GM18858 (cell line): ENCODE measurements around the gene OBP2A.

Experiments
- ATAC-seq: cut with Tn5 transposase; IDR thresholded peaks from one replicate; pipeline ENCODE4 v1.9.1; 2021; ENCODE audit not compliant: unreplicated experiment

The OBP2A gene

DNA sequence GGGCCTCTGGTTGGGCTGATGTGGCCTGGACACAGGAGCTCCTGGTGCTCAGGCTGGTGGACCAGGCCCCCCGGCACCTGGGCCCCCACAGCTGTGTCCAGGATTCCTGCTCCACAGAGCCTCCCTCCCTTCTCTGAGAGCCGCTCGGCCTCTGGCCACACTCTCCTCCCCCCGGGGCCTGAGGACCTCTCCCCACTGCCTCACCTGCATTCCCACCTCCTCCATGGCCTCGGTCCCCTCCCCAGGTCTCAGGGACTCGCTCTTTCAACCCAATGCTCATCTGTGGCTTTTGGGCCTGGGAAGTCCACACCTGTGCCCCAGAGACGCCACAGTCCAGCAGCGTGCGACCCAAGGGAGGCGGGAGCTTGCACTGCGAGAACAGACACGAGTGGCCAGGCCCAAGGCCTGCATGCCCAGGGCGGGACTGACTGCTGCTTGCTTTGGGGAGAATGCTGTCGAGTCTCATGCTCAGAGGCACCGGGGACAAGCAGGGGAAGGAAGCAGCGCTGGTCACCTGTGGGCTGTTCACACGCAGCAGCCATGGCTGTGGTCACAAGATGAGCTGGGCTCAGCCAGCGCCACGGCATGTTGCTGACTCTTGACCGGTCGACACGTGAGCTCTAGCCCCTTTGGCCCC is 30.2 kb downstream of the OBP2A start:
- ATAC-seq, result no peak

DNA sequence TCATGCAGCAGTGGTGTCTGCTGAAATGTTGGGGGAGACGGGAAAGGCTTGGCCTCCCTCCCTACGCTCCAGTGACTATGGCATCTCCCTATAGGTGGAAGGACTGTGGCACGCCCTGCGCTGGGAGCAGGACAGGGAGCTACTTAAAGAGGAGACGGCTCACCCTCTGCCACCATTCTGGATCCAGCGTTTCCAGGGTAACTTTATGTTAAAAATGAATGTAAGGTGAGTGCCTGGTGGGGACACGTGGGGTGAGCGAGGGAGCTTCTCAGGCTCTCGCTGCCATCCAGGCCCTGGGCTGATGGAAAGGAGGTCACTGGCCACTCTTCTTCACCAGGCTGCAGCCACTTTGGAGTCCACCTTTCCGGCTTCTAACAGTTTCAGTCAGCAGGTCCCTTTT is 31.3 kb downstream of the OBP2A start:
- ATAC-seq, result no peak

DNA sequence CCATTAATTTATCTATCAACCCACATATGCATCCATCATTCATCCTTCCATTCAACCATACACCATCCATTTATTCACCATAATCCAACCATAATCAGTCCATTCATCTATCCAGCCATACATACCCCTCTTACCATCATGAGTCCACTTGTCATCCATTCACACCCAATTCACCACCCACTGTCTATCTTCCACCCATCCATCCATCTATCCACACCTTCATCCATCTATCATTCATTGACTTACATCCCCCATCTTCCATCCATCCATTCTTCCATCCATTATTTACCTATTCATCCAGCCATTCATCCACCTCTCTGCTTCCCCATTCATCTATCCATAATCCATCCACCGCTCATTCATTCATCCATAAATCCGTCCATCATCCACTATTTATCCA is 33.4 kb downstream of the OBP2A start:
- no peak for ATAC-seq

DNA sequence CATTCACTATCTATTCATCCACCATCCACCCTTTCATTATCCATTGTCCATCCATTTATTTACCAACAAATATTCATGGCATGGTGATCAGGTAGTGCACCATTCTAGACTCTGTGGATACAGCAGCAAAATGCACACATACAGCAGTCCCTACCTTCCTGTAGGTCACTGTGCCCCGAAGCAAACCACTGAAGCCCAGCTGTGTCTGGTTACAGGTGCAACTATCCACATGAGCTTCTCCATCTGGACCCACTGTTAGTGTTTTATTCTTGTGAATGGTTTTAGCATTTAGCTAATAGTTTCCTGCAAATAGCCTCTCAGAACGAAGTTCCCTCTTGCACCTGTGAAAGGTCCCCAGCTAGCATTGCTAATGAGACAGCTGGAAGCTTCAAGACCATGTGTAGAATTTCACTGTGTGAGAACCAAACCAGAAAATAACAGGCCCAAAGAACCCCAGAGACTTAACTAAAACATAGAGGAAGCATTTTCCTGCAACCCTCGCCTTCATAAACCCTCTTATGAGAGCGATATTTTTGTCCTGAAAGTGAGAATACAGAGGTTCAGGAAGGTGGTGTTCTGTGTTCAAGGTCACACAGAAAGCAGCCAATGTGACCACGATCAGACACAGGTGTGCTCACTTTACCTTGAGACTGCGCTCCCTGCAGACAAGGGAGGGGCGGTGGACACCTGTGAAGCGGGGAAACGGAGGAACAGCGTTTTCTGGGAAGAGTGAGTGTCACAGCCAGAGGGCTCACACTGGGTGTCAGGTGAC is 34.1 kb downstream of the OBP2A start:
- ATAC-seq, result no peak

DNA sequence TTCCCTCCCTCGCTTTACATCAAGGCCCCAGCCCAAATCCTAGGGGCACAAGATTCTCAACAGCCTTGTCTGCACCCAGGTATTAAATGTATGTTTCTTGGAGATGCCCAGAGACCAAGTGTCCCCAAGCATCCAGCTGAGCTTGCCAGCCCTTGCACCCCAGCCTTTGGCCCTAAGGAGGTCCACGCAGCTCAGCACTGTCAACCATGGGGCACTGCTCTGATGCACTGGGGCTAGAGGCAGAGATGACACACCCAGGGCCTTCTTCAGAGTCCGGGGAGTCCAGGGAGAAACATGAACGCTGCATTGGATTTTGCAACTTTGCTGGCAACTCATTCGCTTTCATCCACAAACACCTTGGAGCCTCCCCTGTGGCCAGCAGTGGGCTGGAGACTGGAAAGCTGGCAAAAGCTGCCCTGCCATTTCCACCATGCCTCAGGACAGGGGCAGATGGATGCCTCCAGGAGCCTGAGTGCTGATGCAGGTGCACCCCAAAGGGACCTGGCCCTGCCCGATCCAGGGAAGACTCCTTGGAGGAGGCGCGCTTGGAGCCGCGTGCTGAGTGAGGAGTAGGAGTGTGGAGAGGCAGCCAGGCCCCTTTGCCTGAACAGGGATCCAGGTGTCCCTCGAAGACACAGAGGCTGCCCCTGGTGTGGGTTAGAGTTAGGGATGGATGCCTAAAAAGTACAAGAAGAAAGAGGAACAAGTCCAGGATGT is 34.9 kb downstream of the OBP2A start:
- no peak for ATAC-seq

DNA sequence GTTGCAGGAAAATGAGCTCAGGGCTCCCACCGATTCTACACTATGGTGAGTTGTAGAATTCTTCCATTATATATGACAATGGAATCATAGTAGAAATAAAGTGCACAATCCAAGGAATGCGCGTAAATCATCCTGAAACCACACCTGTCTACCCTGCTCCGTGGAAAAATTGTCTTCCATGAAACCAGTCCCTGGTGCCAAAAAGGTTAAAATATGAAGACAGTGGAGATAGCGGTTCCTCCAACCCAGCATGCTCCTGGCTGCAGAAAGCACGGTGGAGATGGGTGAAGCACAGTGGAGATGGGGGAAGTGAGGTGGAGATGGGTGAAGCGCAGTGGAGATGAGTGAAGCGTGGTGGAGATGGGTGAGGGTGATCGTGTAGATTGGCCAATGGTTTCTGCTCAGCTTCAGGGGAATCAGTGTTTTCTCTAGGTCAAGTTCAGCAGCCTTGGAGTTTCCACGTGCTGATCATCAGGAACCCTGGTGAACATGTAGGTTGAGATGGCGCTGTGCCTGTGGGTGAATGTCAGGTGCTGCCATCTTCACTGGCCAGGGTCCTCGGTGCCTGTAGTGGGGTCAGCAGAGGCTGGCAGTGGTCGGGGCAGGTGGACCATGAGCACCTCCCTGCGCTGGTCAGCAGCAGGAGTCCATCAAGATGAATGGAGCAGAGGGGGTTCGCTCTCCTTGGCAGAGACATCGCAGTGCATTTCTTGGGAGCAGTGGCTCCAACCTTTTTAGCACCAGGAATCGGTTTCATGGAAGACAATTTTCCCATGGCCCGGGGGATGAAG is 35.9 kb downstream of the OBP2A start:
- no peak for ATAC-seq

DNA sequence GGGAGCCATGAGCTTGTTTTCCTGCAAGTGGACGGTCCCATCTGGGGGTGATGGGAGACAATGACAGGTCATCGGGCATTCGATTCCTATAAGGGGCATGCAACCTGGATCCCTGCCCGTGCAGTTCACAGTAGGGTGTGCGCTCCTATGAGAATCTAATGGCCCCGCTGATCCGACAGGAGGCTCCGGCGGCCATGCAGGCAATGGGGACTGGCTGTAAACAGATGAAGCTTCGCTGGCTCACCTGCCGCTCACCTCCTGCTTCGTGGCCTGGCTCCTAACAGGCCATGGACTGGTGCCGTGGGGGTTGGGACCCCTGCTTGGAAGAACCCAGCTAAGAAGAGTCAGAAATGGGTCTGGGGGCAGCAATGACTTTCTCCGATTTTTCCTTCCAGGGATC is 36.6 kb downstream of the OBP2A start:
- ATAC-seq, result no peak

DNA sequence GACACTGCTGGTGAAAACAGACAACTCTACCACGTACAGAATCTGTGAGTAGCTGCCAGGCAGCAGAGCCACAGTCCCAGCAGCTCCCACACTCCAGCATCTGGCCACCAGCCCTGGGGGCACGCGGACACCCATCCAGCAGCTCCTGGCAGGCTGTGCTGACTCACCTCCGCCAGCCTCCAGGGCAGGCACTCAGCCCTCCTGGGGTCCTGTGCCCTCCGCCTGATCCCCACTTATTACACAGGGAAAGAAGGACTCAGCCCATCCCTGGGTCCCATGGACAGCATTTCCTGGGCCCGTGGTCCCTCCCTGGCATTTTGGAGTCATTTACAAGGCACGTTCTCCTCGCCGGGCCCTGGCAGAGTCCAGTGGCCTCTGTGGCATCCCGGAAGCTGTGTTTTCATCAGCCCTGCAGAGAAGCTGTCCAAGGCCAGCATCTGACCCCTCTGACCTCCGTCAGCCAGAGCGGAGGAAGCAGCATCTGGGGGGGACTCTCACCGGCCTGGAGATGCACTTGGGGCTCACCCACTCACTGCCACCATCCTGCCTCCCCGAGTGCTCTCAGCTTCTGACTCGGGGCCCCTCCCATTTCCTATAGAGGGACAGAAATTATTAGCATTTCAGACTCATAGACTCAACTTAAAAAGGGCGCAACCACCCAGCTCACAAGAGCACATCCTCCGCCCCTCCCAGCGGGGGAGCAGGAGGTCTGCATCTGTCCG is 37.2 kb downstream of the OBP2A start:
- no peak for ATAC-seq

DNA sequence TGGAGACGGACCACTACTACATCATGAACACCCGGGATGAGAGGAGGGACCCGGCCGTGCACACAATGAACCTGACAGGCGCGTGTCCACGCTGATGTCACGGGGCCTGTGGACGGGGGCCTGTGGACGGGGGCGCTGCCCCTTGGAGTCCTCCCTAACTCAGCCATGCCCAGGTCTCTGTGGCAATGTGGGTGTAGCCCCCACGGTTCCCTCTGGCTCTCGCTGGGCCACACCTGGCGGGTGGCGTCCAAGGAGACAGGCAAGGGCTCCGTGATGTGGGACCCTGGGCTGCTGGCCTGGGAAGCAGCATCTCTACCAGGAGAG is 37.7 kb downstream of the OBP2A start:
- ATAC-seq, result no peak

DNA sequence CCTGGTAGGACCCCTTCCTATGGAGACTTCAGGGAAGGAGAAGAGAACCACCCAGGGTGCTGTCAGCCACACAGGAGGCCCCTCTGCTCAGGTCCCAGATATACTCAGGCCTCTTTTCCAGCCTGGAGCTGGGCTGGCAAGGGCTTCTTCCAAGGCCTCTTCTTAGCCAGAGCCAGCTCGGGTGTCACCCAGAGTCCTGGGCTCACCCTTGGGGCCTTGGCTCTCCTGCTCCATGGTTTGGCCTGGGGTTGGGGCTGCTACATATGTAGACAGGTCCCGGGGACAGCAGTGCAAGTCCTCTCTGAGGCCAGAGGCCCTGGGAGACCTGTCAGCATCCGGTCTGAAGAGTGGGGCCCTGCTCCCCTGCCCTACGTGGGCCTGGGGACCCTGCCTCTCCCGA is 38.4 kb downstream of the OBP2A start:
- no peak for ATAC-seq

DNA sequence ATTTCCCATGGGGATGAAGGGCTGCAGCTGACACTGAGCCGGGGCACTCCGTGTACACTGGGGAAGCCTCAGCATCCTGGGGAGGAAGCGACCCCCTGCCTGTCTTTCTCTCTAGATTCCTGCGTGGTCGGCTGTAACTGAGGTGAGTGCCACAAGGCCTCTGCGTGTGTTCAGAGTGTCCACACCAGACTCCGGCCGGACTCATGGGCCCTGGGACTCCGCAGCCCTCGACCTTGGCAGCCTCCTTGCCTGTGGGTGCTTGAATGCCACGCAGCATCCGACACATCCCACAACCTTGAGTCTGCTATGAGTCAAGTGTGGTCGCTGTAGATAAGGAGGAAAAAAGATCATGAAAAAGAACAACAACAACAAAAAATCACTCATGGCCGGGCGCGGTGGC is 39.0 kb downstream of the OBP2A start:
- ATAC-seq, result no peak

DNA sequence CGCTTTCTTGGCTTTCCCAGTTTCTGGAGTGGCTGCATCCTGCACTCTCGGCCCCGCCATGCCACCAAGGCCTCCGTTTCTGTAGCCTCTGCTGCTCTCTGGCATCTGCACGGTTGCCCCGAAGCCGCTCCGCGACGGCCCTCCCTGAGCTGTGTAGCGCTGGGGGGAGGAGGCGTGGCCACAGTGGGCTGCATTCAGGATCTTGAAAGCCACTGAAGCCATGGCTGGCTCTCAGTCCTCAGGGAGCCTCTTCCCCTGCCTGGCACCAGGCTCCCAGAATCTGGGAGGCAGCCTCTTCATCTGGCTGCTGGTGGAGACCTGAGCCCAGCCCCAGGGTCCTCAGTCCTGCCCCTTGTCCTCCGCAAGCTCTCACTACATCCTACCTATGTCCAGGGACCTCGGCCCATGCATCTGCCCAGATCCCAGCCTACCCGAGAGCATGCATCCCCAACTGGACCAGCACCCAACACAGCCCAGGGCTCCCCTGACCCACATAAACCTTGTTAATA is 40.7 kb downstream of the OBP2A start:
- ATAC-seq, result no peak

DNA sequence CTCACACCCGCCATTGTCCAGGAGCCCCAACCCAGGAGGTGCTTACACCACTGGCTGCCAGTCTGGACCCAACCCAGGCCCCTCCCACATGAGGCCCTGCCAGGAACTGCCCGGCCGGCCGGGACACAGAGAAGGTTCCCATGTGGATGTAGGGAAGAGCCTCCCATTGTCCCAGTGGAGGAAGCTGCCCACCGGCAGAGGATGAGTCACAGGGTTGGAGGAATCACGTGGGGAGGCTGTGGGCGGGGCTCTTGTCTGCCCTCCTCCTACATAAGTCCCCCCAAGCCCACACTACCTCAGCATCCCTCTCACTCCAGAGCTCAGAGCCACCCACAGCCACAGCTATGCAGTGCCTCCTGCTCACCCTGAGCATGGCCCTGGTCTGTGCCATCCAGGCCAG is 41.7 kb downstream of the OBP2A start:
- no peak for ATAC-seq

DNA sequence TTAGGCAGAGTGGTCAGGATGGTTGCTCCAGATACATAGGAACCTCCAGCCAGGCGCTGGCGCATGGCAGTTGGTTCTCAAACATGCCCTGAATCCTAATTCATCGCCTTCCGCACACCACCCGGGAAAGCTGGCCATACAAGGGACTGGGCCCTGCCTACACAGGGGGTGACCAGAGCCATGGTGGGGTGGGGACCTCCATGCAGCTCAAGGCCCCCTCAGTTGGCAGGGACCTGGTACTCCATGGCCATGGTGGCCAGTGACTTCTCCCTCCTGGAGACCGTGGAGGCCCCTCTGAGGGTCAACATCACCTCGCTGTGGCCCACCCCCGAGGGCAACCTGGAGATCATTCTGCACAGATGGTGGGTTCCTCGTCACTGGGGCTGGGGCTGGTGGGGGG is 42.4 kb downstream of the OBP2A start:
- ATAC-seq, result no peak

DNA sequence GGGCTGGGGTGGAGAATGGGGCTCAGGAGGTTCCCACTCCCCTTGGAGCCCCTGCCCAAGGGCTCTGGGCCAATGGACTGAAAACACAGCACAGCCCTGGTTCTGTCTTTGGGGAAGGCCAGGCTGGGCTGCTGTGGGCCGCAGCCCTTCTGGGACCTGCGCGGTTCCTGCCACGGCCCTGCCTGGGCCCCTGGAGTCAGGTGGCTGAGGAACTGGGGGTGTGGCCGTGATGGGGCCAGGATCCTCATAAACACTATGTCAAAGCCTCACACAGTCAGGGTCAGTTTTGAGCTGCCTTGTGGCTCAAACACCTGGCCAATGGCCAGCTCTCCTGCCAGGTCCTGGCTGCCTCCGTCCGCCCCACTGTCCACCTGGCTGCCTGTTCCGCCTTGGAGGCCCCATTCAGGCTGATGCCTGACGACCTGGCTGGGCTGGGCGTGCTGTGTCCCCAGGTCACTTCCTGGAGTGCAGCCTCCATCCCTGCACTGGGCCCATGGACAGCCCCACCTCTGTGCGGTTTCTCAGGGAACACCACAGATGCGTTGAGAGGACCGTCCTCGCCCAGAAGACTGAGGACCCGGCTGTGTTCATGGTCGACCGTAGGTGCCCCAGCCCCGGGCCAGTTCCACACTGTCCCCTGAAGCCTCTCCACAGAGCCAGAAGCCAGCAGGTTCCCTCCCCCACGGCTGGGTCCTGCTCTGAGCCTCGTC is 43.1 kb downstream of the OBP2A start:
- no peak for ATAC-seq

DNA sequence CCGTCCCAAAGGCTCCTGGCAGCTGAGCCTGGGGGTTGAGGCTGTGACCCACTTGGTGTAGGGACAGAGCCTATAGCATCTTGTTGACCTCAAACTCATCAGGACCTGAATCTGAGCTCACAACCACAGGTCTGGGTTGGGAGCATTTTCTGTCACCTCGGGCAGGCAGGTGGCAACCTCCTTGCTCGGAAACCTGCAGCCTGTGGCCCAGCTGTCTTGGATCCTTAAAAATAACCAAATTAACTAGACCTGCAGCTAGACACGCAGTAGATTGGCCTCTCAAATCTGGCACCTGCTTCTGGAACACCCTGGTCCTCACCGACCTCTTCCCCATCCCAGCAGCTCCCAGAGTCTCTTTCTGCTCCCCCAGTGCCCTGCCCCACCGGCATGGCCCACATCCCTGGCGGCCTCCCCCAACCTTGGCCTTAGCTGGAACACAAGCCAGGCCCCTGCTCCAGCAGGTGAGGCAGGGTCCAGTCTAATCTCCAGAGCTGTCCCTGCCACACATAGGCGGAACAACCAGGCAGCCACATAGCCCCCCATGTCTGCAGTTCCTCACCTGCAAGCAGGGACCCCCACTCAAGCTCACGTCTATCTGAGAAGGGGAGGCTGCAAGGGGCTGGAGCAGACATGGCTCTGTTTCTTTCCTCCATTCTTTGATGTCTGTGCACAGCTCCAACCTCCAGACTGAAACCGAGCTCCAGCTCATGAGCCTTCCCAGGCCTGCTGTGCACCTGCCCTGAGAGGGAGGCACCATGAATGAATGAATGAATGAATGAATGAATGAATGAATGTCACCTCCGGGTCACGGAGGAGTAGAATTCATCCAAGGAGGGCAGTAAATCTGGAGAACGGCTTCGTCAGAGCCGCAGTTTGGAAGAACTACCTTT is 43.9 kb downstream of the OBP2A start:
- no peak for ATAC-seq

DNA sequence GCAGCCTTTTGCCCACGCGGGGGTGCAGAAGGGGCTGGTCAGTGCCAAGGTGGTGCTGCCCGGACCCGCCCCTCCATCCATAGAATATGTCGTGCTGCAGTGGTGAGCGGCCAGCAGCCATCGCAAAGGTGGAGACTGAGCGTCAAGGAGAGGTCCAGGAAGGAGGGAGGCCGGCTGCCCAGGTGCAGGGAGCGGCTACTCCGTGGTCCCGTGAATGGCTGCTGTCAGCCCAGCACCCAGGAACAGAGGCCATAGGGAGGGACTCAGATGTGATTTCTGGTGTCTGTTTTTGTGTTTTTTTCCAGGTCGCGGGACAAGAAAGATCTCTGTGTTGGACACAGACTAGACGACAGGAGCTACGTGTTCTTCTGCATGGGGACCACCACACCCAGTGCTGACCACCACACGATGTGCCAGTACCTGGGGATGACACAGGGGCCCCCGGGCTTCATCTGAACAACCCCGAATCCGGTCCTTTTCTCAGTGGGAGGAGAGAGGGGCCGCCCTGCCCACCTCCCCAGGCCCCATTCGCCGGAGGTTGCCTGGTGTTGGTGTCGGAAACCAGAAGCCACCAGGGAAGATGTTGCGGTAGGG is 44.7 kb downstream of the OBP2A start:
- no peak for ATAC-seq

DNA sequence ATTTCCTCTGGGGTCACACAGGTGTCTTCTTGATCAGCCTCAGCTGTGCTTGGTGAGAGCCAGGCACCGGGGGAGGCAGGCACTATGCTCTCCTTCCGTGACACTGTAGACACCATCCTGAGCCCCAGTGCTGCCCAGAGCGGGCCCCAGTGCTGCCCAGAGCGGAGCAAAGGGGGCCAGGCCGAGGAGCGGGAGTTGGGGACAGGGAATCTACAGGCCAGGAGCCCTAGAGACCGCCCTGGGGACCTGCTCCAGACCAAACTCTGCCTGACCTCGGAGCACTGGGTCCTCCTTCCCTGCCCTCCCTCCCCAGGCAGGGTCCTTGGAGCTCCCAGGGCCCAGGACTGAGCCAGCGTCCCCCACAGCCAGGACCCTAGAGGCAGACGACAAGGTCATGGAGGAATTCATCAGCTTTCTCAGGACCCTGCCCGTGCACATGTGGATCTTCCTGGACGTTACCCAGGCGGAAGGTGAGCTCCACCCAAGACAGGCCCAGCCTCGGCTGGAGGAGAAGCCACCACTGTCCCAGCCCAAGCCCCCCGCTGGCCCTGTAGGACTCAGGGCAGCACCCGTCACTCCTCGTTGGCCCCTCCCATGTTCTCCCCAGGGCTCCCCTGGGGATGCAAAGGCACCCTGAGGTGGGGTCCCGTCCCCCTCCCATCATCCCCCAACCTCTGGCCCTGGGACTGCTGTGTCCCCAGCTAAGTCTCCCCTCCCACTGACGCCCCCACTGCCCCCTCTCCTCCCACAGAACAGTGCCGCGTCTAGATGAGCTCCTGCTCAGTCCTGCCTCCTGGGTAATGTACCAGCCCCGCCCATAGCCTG is 45.8 kb downstream of the OBP2A start:
- no peak for ATAC-seq
